COR-L47 (cell line): Measurements from ENCODE around the gene TOX2.

Experiments
- DNase-seq: peaks from one replicate; lab custom pipeline; 2025; lab: John Stamatoyannopoulos, UW

Gene TOX2

DNA sequence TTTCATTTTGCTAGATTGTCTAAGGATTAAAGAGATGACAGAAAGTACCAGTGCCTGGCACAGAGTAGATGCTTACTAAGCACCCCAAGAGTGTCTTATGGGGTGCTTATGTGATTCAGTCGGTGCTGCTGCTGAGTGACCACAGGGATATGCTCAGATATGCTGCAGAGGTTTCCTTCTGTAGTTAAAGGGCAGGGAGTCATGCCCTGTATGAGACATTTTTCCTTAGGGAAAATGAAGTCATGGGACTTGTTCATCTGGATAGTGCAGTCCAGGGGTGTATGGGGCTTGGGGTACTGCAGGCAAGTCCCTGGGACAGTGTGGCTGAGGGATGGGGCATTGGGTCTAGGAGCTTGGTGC is 25.1 kb downstream of the TOX2 start:
- DNase-seq: no peak

DNA sequence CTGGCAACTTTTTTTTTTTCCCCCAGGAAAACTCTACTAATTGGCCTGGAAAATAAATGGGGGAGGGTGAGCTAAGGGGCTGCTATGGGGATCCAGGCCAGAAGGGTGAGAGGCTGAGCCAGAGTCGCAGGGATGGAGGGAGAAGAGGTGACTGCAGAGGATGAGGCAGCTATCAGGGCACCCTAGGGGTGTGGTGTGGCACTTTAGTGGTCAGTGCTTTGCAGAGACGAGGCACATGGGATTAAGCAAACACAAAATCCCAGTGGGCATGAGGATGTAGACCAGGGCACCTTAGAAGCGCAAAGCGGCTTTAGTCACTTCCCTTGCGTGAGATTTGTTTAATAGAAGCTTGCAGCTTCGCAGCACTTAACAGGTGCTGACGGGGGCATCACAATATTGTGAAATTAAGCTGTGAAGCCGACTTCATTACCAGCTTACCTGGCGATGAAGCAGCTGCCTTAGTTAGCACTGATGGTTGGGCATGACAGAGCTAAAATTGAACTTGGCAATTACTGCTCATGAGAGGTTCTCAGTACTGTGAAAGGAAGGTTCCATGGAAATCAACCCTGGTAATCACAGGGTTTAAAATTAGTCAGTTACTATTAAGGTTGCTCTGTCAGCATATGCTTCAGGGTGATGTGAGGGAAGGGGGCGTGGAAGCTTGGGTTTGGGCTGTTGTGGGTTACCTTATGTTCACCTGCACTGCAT is 26.0 kb downstream of the TOX2 start:
- DNase-seq: no peak

DNA sequence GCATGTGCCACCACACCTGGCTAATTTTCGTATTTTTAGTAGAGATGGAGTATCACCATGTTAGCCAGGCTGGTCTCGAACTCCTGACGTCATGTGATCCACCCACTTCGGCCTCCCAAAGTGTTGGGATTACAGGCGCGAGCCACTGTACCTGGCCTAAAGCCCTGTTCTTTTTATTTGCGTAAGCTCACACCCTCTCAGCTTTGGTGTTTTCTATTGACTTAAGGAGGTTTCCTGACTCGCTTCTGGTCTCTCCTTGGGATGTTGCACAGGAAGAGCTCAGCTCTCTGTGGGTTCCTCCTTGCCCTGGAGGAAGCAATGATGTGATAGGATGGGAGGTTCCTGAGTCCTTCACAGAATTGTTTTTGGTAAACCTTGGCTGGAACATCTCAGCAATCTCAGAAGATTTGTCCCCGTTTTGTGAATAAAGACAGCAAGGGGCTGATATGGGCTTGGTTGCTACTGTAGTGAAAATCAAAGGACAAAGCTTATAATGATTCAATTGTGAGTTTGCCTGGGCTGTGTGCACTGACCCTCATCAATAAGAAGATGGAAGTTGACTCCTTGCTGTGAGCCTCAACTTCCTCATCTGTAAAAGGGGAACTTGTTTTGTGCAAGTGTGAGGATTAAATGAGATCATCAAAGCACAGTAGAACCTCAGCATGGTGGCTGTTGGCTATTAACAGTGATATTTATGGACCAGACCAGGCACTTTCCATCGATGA is 27.0 kb downstream of the TOX2 start:
- DNase-seq: no peak

DNA sequence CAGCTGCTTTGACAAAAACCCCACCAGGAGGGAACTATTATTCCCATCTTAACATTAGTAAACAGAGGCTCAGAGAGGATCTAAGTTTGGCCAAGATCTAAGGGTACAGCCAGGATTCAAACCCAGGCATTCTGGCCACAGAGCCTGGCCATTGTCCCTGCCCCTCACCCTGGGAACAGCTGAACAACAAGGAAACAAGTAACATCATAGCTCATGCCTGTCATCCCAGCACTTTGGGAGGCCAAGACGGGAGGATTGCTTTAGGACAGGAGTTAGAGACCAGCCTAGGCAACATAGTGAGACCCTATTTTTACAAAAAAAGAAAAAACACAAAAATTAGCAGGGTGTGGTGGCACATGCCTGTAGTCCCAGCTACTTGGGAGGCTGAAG is 27.5 kb downstream of the TOX2 start:
- DNase-seq: no peak

DNA sequence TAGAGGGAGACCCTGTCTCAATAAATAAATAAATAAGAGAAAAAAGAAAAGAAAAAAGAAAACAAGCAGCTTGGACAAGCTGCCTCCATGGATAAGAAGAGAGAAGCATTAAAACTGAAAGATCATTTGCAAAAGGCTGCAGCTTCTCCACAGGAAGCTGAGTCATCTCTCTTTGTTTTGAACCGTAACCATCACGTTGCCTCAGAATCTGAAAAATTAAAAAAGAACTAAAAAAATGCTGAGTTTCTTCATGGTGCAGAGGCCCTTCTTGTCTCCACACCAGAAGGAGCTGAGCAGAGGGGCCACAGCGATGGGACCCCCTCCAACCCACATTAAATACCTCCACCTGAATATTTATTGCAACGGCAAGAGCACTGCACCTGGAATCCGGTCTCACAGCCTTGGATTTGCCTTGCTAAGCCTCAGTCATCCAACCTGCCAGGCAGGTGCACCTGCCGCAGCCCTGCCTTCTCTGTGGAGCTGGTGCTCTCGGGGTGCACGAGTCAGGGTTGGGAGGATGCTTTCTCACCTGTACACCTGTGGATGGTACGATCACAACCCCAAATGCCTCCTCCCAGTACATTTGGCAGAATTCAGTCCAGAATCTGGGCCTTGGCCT is 28.1 kb downstream of the TOX2 start:
- no peak for DNase-seq

DNA sequence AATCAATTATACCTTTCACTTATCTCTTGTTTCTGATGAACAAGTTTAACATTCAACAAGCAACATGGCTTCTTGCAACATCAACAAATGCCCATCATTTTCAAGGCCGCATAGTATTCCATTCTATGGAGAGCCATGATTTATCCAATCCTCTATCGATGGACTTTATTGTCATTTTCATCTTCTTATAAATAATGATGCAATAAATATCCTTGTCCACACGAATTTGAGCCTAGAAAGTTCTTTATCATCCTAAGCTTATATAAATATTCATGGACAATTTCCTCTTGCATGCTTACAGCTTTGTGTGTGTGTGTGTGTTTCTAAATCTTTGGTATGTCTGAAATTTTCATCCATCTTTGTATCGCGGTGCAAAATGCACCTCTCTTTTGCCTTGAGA is 29.1 kb downstream of the TOX2 start:
- no peak for DNase-seq

DNA sequence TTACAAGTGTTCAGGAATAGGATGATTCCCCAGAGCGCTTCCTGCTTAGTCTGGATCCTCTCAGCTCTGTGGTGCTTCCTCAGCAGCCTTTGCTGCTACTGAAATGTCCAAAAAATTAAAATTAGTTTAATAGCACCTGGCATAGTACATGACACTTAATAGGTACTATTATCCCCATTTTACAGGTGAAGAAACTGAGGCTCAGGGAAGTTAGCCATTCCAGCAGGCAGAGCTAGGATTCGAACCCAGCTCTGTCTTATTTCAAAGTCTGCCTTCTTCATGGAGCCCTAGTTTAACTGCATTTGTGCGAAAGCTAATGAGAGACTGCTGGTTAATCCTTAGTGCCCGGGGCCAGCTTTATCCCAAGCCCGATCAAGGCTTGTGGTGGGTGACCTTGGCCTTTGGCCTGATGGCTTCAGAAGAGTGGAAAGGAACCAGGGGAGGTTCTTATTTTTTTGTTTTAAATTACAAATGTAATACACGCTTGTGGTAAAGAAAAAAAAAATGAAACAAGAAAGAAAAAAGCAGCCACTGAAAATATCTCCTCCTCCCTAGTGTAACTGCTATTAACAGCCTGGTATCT is 30.1 kb downstream of the TOX2 start:
- no peak for DNase-seq

DNA sequence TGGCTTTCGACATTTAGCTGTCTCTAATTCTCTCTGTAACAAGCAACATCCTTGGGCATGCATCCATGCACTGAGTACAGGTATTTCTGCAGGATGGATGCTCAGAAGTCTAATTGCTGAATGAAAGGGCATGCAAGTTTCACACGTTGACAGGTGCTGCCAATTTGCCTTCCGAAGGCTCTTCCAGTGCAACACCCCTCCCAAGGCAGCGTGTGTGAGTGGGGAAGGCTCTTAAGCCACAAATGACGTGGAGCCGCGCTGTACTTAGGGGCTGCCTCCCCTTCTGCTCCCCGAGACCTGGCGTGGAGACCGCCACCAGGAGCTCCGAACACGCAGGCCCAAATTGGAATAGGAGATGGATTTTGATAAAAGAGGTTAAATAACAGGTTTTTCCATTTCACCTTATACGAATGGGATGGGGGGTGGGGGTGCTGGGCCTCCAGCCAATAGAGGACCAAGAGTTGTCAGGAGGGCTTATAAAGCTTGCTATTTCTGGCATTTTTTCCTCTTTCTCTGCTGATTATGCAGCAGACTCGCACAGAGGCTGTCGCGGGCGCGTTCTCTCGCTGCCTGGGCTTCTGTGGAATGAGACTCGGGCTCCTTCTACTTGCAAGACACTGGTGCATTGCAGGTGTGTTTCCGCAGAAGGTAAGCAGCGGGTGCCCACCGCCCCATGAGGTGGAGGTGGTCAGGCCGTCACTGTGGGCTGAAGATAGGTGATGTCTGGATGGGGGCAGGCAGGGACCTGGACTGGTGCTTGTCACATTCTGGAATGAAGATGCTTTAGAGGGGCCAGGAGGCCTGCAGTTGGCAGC is 30.9 kb downstream of the TOX2 start:
- DNase-seq: no peak

DNA sequence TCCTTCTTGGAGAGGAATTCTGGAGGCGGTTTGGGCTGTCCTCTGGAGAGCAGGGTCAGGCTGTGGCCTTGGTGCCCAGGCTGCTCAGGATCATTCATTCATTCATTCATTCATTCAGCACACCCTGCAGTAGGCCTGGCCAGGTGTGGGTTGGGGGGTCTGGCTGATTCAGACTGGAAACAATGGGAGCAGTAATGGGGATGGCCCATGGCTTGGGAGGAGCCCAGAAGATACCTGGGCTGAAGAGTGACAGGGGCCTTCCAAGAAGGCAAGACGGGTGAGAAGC is 31.5 kb downstream of the TOX2 start:
- no peak for DNase-seq

DNA sequence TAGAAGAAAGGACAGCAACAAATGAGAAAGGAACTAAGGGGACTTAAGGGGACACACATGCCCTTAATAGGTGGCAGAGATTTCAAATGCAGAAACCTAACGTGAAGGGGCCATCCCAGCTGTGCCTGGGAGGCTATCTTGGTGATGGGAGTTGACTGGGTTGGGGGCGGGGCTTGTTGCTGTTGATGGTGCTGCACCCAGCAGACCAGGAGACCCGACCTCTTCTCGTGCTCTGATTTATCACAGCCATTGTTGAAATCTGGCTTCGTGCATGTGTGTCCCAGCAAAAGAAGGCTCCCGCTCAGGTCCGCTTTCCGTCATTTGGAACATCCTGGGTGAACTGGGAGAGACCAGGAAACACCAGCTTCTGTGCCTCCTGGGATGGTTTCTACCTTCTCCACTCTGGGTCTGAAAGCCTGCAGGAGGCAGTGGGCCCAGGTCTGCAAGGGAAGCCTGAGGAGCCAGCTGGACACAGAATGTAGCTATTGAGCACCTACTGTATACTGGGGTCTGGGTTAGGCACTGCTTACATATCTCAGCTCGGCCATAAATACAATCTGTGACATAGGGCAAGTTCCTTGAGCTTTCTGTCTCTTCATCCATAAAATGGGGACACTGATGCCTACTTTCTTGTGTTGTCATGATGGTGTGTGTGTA is 32.1 kb downstream of the TOX2 start:
- no peak for DNase-seq

DNA sequence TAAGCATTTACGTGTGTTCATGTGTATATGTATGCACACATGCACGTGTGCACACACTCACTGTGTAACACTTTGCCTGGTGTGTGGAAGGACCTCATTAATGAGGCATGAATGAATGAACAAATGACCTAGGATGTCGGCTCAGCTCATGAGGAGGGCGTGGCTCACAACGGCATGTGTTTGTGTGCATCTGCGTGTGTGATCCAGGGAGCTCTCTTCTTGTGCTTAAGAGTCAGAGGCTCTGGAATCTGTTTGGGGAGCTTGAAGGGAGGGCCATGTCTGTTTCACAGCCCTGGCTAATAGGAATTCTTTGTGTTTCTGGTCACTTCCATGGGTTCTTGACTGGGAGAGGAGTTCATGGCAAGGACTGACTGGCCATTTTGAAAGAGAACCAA is 32.7 kb downstream of the TOX2 start:
- DNase-seq: no peak

DNA sequence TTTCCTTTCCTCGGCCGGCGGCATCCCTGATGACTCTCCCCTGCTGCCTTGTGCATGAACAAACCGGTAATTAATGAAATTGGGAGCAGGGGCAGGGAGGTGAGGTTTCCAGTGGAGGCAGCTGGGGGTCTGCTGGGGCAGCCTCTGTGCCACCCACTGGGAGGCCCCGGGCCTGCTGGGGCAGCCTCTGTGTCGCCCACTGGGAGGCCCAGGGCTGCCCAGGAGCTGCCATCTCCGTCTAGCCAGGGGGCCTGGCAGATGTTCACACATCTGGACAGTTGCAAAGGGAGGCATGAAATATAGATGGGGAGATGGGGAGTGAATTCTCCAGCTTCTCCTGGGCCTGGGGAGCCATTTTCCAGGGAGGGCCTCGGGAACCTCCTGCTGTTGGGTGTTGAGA is 33.8 kb downstream of the TOX2 start:
- peak; percentile 23 for DNase-seq

DNA sequence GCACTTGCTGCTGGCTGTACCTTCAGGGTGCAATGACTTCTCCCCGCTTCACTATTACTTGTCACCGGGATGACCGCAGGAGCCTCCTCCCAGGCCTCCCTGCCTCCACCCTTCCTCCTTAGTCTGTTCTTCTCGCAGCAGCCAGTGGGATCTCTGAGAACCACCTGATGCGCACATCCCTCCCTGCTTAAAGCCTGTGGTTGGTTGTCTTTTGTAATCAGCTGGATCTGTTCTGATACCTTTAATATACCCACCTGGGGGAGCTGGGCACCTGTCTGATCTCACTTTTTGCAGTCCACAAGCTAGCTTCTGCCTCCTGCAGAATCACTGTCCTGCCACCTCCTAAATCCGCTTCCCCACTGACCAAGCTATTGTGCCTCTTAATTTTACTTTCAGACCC is 34.6 kb downstream of the TOX2 start:
- no peak for DNase-seq

DNA sequence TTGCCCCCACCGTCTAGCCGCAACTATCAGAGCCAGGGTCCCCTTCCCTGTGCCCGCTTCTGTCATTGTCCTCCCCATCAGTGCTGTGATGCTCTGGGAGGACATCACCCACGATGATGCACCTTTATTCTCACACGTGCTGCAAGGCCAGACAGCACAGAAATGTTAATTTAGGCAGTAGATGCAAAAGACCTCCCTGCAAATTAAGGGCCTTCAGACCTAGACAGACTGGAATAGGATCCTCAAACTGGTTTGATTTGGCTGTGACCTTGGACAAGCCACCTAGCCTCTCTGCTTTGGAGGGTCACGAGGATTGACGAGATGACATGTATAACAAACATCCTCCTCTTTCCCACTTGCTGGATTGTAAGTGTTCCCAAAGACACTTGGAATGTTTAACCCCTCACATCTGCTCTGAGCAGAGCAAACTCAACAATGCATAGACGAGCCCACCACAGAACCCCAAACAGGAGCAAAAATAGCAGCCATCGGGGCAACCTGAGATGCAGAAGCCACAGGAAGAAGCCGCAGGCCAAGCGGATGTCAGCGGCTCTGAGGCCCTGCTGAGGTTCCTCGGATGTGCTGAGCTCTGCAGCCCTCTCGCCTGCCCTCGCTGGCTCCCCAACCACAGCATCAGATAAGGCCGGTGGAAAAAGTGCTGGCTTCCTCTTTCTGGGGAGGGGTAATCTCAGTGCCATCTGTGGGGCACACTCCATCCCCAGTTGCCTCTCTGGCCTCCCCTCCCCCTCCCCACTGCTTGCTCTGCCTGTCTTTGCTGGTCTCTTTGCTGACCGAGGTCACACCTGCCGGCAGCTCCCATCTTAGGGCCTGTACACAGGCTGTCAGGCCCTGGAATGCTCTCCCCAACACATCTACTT is 35.3 kb downstream of the TOX2 start:
- no peak for DNase-seq

DNA sequence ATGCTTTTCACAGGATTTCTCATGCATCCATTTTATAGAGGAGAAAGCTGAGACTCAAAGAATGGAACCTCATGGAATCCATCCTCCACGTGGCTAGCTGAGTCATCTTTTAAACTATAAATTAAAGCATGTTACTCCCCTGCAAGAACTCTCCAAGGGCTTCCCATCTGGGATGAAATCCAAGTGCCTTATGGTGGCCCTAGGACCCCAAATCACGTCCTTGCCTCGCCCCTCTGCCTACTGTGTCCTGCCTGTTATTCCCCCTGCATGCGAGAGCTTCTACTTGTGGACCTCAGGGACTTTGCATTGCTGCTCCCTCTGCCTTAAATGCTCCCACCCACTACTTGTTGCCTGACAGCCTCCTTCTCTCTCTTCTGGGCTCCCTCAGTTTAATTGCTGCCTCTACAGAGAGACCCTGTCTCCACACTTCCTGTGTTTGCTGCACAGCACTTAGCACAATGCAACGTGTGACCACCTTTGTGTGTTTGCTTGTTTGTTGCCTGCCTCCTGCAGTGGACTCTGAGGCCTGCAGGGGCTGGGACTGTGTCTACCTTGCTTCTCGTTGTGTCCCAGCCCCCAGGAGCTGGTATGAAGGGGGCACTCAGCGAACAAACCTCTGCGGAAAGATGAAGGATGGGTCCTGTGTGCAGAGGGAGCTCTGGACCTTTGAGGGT is 39.4 kb downstream of the TOX2 start:
- no peak for DNase-seq

DNA sequence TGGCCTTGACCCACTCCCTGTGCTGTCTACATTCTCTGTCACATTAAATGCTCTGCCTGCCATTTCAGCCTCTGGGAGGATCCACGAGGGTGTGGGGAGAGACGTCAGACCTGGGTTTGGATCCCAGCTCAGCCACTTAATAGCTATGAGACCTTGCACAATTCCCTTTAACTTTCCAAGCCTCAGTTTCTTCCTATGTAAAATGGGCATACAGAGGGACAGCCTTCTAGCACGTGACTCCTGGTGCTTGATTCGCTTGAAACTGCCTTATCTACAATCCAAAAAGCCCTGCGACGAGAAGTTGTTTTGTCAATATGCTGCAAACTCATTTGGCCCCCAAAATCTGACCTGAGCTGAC is 40.0 kb downstream of the TOX2 start:
- no peak for DNase-seq

DNA sequence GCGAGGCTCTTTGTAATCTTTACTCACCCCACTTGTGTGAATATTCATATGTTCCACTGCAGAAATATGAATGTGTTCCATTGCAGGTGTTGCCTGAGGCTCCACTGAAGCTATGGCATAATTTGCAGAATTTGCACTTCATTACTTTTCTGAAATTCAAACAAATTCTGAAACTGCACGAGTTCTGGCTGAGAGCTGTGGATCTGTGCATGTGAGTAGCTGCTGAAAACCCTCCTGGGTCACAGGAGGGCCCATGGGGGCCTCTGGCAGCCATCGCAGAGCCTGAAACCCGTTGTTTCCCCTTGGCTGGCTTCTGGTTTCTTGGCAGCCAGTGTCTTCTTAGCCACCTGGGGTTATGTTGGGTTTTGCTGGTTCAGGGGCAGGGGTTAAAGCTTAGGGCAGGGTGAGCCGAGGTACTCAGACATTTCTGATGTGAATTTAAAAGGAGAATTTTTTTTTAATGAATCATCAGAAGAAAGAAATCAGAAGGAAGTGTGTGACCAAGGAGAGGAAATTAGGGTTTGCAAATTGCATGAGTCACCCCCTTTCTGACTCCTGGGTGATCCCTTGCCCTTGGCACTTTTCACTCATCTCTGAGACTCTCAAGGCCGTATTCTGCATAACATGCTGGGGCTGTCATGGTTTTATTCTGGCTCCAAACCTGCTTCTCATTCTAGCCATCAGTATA is 40.6 kb downstream of the TOX2 start:
- DNase-seq: no peak

DNA sequence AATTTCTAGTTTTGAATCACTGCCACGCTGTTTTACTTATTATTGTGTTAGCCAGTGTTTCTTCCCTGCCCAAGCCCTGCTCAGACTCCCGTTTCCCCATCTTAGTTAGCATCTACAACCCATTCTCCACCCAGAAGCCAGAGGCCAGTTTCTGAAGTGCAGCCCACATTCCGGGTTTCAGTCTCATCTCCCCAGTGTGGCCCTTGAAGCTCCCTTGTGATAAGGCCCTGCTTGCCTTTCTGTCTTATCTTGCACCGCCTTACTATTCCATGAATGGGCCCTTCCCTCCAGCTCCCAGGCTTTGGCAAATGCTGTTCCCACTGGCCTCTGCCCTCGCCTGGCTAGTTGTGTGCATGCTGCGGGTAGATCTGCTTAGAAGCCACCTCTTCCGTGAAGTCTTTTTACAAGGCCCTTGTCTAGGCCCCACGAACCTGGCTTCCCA is 41.1 kb downstream of the TOX2 start:
- no peak for DNase-seq

DNA sequence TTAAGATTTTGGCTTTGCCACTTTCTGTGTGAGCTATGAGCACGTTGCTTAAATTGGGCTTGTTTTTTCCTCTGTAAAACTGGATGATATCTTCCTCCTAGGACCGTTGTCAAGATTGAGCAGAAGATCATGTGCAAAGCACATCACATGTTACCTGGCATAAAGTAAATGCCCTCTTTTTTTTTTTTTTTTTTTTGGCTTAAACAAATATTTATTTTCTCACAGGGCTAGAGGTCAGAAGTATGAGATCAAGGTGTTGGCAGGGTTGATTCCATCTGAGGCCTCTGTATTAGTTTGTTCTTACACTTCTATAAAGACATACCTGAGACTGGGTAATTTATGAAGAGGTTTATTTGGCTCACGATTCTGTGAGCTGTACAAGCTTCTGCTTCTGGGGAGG is 42.7 kb downstream of the TOX2 start:
- DNase-seq: no peak

DNA sequence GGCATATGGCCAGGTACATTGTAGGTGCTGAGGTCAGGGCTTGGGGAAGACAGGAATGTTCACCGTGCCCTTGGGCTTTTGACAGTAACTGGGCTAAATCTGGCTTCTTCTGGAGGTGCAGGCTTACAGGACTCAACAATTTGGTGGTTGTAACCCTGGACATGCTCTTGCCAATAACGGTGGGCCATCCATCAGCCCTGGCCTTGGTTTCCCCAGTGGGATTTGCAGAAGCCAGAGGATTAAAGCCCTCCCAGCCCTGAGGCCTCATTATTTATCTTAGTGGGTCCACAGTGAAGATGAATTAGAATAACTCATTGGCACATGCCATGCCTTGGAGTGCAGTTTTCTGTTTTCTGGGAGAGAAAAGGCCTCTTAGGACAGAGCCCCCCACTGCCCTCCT is 44.0 kb downstream of the TOX2 start:
- DNase-seq: no peak
